ENCODE results near the gene PITX2. TPM values are rescaled to one million over a fixed set of nuclear protein-coding genes. Genes with fewer than 3 reads are reported as not detected.

The PITX2 gene
- total and polyA plus RNA-seq, 10 donors, result 0.12 TPM; not detected in 9

DNA sequence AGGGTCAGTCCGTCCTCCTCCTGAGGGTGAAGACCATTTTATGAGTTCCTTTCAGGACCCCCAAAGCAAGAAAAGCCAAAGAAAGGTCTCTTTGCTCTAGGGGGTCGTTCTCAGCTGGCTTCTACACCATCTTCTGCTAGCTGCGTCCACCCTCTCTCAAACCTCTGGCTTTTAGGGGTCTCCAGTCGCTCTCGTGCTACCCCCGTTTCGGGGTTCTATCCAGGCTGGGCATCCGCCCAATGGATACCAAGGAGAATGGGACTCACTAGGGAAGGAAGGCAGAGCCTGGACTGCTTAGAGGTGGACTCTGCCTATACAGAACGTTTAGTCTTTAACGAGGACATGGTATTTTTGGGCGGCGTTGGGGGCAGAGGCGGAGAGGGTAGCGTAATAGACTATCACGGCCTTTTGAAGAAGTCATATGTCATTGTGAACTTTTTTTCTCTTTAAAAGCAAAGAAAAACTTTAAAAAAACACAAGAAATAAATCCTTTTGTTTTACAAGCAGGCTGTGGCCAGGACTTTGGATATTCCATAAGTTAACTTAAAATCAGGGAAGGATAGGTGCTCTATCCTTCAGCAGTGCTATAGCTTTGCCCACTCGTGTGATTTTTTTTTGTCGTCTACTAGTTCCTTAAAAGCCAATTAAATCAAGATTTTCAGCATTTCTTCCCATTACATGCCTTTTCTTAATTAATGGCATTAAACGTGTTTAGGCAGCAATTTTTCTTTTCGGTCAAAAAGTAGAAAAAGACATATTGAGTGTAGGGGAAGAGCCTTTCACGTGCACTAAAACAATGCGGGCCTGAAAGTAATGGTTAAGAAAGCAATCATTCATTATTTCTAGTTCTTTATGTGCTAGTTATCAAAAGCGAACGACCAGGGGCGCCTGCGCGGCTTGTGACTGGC is 7.2 kb upstream of the PITX2 start:
- DNase-seq, result no peak
- H3K4me3 ChIP-seq, result no peak overlapping the region
- intact Hi-C loops (cut with DNase I; ENCODE audit: low total_unique reads), result no loop called here
- TF ChIP-seq, protein P1, sequence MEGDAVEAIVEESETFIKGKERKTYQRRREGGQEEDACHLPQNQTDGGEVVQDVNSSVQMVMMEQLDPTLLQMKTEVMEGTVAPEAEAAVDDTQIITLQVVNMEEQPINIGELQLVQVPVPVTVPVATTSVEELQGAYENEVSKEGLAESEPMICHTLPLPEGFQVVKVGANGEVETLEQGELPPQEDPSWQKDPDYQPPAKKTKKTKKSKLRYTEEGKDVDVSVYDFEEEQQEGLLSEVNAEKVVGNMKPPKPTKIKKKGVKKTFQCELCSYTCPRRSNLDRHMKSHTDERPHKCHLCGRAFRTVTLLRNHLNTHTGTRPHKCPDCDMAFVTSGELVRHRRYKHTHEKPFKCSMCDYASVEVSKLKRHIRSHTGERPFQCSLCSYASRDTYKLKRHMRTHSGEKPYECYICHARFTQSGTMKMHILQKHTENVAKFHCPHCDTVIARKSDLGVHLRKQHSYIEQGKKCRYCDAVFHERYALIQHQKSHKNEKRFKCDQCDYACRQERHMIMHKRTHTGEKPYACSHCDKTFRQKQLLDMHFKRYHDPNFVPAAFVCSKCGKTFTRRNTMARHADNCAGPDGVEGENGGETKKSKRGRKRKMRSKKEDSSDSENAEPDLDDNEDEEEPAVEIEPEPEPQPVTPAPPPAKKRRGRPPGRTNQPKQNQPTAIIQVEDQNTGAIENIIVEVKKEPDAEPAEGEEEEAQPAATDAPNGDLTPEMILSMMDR (IDR thresholded peaks at IDR 0.05 in 8 of 11, conservative IDR thresholded peaks at IDR 0.05 in 3 of 11), result no peak
- TF ChIP-seq POLR2A (IDR thresholded peaks at IDR 0.05) (no peak), POLR2AphosphoS5 (IDR thresholded peaks at IDR 0.05) (no peak)
- peaks cover 6 to 25% (median 16%) of the 10 kb centered on the region in 6 donors for H3K4me1 ChIP-seq
- no peaks in the 10 kb centered on the region for H3K36me3 ChIP-seq
- H3K27me3 ChIP-seq (replicated peaks in 1 of 7), result peaks cover 23 to 100% (median 100%) of the 10 kb centered on the region in 7 donors
- WGBS, 5 donors, result 12 to 15% (median 13%) methylated on average over 26 of the region's 26 CpGs
- H3K9me3 ChIP-seq, result no peaks in the 10 kb centered on the region
- H3K27ac ChIP-seq, result no peak overlapping the region

DNA sequence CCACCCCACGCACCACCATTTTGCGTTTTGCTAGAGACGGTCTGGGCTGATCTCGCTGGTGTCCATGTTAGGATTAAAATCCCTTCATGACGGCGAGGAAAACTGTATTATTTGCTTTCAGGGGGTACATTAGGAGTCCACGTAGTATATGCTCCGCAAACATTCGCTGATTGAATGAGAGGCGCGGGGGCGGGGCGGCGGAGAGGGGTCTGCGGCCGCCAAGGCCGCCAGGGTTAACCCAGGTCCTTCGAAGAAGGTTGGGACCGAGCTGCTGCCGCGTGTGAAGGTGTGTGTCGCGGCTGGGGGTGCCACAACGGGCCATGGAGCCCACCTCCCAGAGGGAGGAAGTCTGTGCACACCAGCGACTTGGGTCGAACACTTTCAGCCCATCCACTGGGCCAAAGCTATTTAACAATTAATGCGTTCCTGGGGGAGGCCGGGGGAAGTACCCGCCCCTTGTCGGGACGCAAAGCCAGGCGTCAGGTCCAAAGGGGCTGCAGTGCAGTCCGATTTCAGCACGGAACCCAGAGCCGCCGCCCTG is 6.4 kb upstream of the PITX2 start:
- peaks cover 26 to 100% (median 100%) of the 10 kb centered on the region in 7 donors for H3K27me3 ChIP-seq (replicated peaks in 1 of 7)
- H3K4me3 ChIP-seq, result peak overlapping the region in 1 of 8 donors; percentile 11
- H3K36me3 ChIP-seq, result no peaks in the 10 kb centered on the region
- no peak overlapping the region for H3K27ac ChIP-seq
- no peak for DNase-seq
- intact Hi-C loops (cut with DNase I; ENCODE audit: low total_unique reads), result no loop called here
- no peaks in the 10 kb centered on the region for H3K9me3 ChIP-seq
- peaks cover 6 to 25% (median 16%) of the 10 kb centered on the region in 6 donors for H3K4me1 ChIP-seq
- TF ChIP-seq, protein P1 (IDR thresholded peaks at IDR 0.05 in 8 of 11, conservative IDR thresholded peaks at IDR 0.05 in 3 of 11), result no peak
- TF ChIP-seq POLR2A (IDR thresholded peaks at IDR 0.05) (no peak), POLR2AphosphoS5 (IDR thresholded peaks at IDR 0.05) (no peak)
- 6 to 18% (median 12%) methylated on average over 21 to 36 of the region's 36 CpGs for WGBS, 5 donors

DNA sequence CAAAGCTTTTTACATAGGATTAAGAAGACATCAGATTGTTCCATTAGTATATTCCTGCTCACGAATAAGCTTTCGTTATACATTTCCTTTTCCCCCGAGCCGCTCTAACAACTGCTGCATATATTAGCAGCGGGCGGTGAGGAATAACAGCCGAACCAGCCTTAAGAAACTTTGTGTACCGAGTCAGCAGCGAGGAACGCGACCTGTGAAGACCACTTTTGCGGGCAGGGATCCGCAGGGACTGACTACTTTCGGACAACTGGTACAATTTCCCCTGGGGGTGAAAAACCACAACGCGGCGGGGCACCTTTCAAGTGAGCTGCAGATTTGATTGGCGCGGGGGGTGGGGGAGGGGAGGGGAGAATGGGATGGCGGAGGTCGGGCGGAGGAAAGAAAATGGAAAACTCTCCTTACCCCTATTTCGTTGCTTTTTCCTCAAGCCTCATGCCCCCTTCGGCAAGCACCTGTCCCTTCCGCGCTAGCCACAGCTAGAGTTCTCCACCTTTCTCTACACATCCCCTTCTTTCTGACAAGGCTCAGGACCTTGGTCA is 5.9 kb upstream of the PITX2 start:
- peak overlapping the region in 1 of 8 donors; percentile 11 for H3K4me3 ChIP-seq
- 8 to 13% (median 9%) methylated on average over 24 to 26 of the region's 26 CpGs for WGBS, 5 donors
- DNase-seq, result no peak
- no peaks in the 10 kb centered on the region for H3K36me3 ChIP-seq
- no peaks in the 10 kb centered on the region for H3K9me3 ChIP-seq
- intact Hi-C loops (cut with DNase I; ENCODE audit: low total_unique reads), result no loop called here
- peaks cover 6 to 25% (median 16%) of the 10 kb centered on the region in 6 donors for H3K4me1 ChIP-seq
- TF ChIP-seq POLR2AphosphoS5 (IDR thresholded peaks at IDR 0.05) (no peak), POLR2A (IDR thresholded peaks at IDR 0.05) (no peak)
- TF ChIP-seq, protein P1 (IDR thresholded peaks at IDR 0.05 in 8 of 11, conservative IDR thresholded peaks at IDR 0.05 in 3 of 11), result no peak
- H3K27me3 ChIP-seq (replicated peaks in 1 of 7), result peaks cover 22 to 100% (median 100%) of the 10 kb centered on the region in 7 donors
- H3K27ac ChIP-seq, result no peak overlapping the region

Measured in spleen (tissue), 11 donors.